OCI-LY3 (cell line): ENCODE data around the gene GPR39.

Experiments used
- H2AFZ ChIP-seq: fragments of 200-600, 300-600 bp; shearing (Covaris generic); 2 replicates; pipeline ENCODE4 v1.6.0; 2014; ENCODE audit warnings: antibody characterized with exemption, low read depth, low read length
- H3K27ac ChIP-seq: fragments of 200-600, 300-600 bp; sonication (generic); 2 replicates; pipeline ENCODE4 v1.5.1; 2014; ENCODE audit warnings: mild to moderate bottlenecking, low read length, moderate library complexity, mixed read lengths
- H3K27me3 ChIP-seq: fragments of 200-600, 300-600 bp; sonication (generic); 2 replicates; pipeline ENCODE4 v1.6.1; 2014; ENCODE audit warnings: low read depth, low read length, mixed read lengths
- H3K36me3 ChIP-seq: fragments of 200-600, 300-600 bp; sonication (generic); replicated peaks from 2 replicates; pipeline ENCODE3; 2014; ENCODE audit warnings: low read depth, low read length, mixed read lengths
- H3K4me1 ChIP-seq: fragments of 300-600, 200-600 bp; sonication (generic); 2 replicates; pipeline ENCODE4 v1.6.1; 2014; ENCODE audit warnings: low read length, mixed read lengths
- H3K4me2 ChIP-seq: fragments of 200-600, 300-600 bp; sonication (generic); 2 replicates; pipeline ENCODE4 v1.6.1; 2014; ENCODE audit warnings: low read length, mixed read lengths
- H3K4me3 ChIP-seq: fragments of 300-600, 200-600 bp; sonication (generic); 2 replicates; pipeline ENCODE4 v1.5.1; 2014; ENCODE audit warnings: antibody characterized with exemption, mild to moderate bottlenecking, low read length, moderate library complexity
- H3K79me2 ChIP-seq: fragments of 300-600, 200-600 bp; shearing (Covaris generic); 2 replicates; pipeline ENCODE4 v1.6.1; 2014; ENCODE audit warnings: mild to moderate bottlenecking, low read length, mixed read lengths
- H3K9ac ChIP-seq: fragments of 300-600, 200-600 bp; shearing (Covaris generic); 2 replicates; pipeline ENCODE4 v1.6.0; 2014; ENCODE audit warnings: mild to moderate bottlenecking, low read length, moderate library complexity
- H3K9me3 ChIP-seq: fragments of 200-600, 300-600 bp; shearing (Covaris generic); 2 replicates; pipeline ENCODE4 v1.6.1; 2014; ENCODE audit warnings: low read length, mixed read lengths; ENCODE audit not compliant: insufficient read depth
- H4K20me1 ChIP-seq: fragments of 200-600, 300-600 bp; sonication (generic); 2 replicates; pipeline ENCODE4 v1.6.1; 2016; ENCODE audit warnings: low read length, mixed read lengths; ENCODE audit not compliant: insufficient read depth
- EZH2phosphoT487 ChIP-seq: fragments of 200-600 bp; shearing (Covaris generic); IDR thresholded peaks from 2 replicates; pipeline ENCODE4 v1.6.1; 2018; ENCODE audit warnings: antibody characterized with exemption, mixed run types, low read depth
- TF ChIP-seq, protein P1 (sequence below): fragments of 200-600, 300-600 bp; sonication (generic); IDR thresholded peaks from 2 replicates; pipeline ENCODE4 v1.5.1; 2014; ENCODE audit warnings: antibody characterized with exemption, low read length, low read depth

Gene GPR39

DNA sequence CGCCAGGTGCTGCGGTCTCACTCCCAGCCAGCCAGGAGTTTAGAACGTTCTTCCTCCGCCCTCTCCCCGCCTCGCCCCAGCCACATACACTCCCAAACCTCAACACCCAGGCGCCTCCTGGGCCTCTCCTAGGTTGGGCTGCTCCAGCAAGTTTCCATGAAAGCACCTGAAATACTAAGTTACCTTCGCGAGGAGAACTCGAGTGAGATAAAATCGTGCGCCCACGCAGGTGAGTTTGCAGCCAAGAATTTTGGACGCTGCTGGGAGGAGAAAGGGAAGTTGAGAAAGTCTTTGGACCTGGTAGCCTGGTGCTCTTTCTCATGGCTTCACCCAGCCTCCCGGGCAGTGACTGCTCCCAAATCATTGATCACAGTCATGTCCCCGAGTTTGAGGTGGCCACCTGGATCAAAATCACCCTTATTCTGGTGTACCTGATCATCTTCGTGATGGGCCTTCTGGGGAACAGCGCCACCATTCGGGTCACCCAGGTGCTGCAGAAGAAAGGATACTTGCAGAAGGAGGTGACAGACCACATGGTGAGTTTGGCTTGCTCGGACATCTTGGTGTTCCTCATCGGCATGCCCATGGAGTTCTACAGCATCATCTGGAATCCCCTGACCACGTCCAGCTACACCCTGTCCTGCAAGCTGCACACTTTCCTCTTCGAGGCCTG lies at the start of gene GPR39:
Gene GPR39 (plus strand): TSS at position 83 of the 673 bp plus-strand sequence.
- H3K79me2 ChIP-seq = no peaks in the 10 kb centered on the region
- H3K9ac ChIP-seq = no peak within 1 kb of the TSS
- no peak within 1 kb of the TSS for H3K4me3 ChIP-seq
- H3K9me3 ChIP-seq = no peaks in the 10 kb centered on the region
- H3K4me1 ChIP-seq = no peaks in the 10 kb centered on the region
- no peak within 1 kb of the TSS for H3K4me2 ChIP-seq
- no peaks in the 10 kb centered on the region for H3K36me3 ChIP-seq
- H3K27ac ChIP-seq = no peak within 1 kb of the TSS
- no peak within 1 kb of the TSS for H2AFZ ChIP-seq
- no peaks in the 10 kb centered on the region for H3K27me3 ChIP-seq
- no peak for TF ChIP-seq EZH2phosphoT487
- TF ChIP-seq, protein P1, sequence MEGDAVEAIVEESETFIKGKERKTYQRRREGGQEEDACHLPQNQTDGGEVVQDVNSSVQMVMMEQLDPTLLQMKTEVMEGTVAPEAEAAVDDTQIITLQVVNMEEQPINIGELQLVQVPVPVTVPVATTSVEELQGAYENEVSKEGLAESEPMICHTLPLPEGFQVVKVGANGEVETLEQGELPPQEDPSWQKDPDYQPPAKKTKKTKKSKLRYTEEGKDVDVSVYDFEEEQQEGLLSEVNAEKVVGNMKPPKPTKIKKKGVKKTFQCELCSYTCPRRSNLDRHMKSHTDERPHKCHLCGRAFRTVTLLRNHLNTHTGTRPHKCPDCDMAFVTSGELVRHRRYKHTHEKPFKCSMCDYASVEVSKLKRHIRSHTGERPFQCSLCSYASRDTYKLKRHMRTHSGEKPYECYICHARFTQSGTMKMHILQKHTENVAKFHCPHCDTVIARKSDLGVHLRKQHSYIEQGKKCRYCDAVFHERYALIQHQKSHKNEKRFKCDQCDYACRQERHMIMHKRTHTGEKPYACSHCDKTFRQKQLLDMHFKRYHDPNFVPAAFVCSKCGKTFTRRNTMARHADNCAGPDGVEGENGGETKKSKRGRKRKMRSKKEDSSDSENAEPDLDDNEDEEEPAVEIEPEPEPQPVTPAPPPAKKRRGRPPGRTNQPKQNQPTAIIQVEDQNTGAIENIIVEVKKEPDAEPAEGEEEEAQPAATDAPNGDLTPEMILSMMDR = no peak
- no peaks in the 10 kb centered on the region for H4K20me1 ChIP-seq

DNA sequence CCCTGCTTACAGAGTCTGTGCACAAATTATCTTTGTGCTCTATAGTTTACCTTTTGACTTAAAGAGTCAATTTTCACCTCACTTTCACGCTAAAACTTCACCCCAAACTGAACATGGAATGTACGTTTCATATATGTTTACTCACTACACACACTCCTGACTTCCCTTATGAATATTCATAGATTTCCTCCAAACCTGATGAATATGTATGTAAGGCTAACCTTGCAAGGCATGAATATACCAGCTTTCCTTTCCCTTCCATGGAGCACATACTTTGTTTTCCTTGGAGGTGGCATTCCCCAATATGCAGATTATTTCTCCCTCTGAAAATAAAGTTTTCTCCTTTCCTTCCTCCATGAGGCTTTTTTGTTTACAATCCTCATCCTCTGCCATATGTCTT lies 48.4 kb upstream of the GPR39 start:
- no peaks in the 10 kb centered on the region for H3K36me3 ChIP-seq
- TF ChIP-seq, protein P1 = no peak
- TF ChIP-seq EZH2phosphoT487 = no peak

DNA sequence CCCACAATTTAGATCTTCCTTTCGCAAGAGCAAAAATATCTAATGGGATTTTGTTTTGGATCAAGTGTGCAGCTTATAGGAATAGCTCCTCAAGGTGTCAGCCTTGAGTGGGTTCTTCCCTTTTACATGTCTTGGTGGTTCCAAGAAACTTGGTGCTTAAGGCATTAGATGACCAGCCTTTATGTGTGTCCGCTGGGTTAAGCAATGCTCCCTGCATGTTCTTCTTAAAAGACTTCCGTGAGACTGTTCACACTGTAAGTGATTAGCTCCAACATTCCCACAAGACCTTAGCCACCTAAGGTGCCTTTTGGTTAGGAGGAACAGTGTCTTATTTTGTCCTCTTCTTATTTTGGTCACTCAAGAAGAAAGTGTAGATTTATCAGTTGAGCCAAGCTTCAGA lies 44.3 kb upstream of the GPR39 start:
- H3K79me2 ChIP-seq = no peaks in the 10 kb centered on the region
- peaks cover 14% of the 10 kb centered on the region for H3K9me3 ChIP-seq
- H3K9ac ChIP-seq = no peak overlapping the region
- peaks cover 13% of the 10 kb centered on the region for H3K4me1 ChIP-seq
- no peaks in the 10 kb centered on the region for H4K20me1 ChIP-seq
- peaks cover 5% of the 10 kb centered on the region for H3K36me3 ChIP-seq
- no peak for TF ChIP-seq EZH2phosphoT487
- TF ChIP-seq, protein P1 = no peak
- H3K27me3 ChIP-seq = no peaks in the 10 kb centered on the region
- no peak overlapping the region for H3K4me2 ChIP-seq
- no peak overlapping the region for H2AFZ ChIP-seq
- no peak overlapping the region for H3K4me3 ChIP-seq
- no peak overlapping the region for H3K27ac ChIP-seq

More for the DNA sequence above, 48.4 kb upstream of the GPR39 start:
- no peaks in the 10 kb centered on the region for H3K79me2 ChIP-seq
- H3K27me3 ChIP-seq = no peaks in the 10 kb centered on the region
- no peak overlapping the region for H2AFZ ChIP-seq
- H3K27ac ChIP-seq = no peak overlapping the region
- no peaks in the 10 kb centered on the region for H4K20me1 ChIP-seq
- H3K9me3 ChIP-seq = 0 out of 2 replicates have a peak, but pooled peaks cover under 1% of the 10 kb centered on the region
- H3K4me1 ChIP-seq = peaks cover 13% of the 10 kb centered on the region
- no peak overlapping the region for H3K4me3 ChIP-seq
- no peak overlapping the region for H3K9ac ChIP-seq
- no peak overlapping the region for H3K4me2 ChIP-seq

DNA sequence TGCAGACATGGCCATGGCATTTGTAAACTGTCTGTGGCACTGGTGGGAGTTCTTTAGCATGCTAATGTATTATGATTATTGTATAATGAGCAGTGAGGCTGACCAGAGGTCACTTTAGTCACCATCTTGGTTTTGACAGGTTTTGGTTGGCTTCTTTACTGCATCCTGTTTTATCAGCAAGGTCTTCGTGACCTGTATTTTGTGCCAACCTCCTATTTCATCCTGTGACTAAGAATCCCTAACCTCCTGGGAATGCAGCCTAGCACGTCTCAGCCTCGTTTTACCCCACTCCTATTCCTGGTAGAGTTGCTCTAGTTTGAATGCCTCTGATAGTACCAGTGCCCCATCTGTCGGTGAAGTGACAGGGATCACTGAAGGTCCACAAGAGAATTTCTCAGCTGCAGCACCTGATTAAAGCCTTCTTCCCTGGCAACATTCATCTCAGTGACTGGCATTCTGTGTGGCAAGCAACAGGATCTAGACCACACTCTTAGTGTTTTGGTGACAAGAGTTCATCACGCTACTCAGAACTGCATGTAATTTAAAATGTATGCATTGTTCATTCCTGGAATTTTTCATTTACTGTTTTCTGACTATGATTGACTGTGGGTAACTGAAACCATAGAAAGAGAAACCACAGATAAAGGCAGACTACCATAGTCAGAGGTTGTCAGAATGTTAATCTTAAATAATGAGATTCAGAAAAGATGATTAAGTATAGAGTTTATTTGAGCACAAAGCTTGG lies 43.0 kb upstream of the GPR39 start:
- no peaks in the 10 kb centered on the region for H3K27me3 ChIP-seq
- no peak overlapping the region for H3K4me2 ChIP-seq
- TF ChIP-seq EZH2phosphoT487 = no peak
- TF ChIP-seq, protein P1 = no peak
- peaks cover 13% of the 10 kb centered on the region for H3K4me1 ChIP-seq
- peaks cover 5% of the 10 kb centered on the region for H3K36me3 ChIP-seq
- H3K9ac ChIP-seq = no peak overlapping the region
- H3K79me2 ChIP-seq = no peaks in the 10 kb centered on the region
- H3K27ac ChIP-seq = no peak overlapping the region
- H3K4me3 ChIP-seq = no peak overlapping the region
- no peaks in the 10 kb centered on the region for H4K20me1 ChIP-seq
- H3K9me3 ChIP-seq = peaks cover 14% of the 10 kb centered on the region
- no peak overlapping the region for H2AFZ ChIP-seq
